Hematopoietic multipotent progenitor cell treated with erythropoietin and hydrocortisone succinate and interleukin-3 and kit ligand, for 17 days (in vitro differentiated cells): ENCODE results near the gene NKIRAS1.

ENCODE experiments used
- DNase-seq: peaks from one replicate; pipeline ENCODE4 v3.0.0-alpha.2; 2015; ENCODE audit warnings: low spot score

NKIRAS1 gene

DNA sequence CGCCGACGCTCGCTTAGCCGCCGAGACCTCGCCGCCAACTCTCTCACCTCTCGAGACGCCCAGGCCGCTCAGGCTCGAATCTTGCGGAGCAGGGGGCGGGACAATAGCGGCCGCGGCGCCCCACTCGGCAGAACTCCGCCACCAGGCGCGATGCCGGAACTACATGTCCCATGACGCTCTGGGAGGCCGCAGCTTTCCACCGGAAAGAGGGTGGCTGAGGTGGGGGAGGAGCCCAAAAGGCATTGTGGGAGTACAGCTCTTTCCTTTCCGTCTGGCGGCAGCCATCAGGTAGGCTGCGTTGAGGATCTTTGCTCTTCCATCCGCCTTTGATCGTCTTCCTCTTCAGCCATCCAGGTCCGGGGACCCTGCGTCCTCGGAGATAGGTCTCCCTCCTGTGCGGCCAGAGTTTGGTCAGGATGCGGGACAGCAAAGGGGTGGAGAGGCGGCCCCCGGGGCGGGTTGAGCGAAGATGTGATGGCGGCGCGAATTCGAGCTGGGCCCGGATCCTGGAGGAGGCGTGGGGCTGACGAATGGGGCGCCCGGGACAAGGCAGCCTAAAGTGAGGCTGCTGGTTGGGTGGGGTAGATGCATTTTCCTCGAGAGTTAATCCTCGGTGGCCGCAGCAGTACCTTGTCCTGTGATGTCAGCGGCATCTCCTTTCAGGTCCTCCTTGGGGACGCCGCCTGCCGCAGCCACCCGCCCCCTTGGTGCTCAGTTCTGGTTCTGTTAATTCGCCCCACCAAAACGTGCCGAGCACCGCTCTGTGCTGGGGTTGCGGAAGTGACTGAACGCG is at the start of gene NKIRAS1, which contains the start of gene RPL15:
NKIRAS1 (minus strand) TSS at position 105 of the 793 bp plus-strand sequence. CDS start 6,086 bp downstream, outside the sequence.
RPL15 (plus strand) TSS at position 247 of the 793 bp plus-strand sequence. CDS start 728 bp downstream, outside the sequence.
- DNase-seq, result peak; percentile 95

DNA sequence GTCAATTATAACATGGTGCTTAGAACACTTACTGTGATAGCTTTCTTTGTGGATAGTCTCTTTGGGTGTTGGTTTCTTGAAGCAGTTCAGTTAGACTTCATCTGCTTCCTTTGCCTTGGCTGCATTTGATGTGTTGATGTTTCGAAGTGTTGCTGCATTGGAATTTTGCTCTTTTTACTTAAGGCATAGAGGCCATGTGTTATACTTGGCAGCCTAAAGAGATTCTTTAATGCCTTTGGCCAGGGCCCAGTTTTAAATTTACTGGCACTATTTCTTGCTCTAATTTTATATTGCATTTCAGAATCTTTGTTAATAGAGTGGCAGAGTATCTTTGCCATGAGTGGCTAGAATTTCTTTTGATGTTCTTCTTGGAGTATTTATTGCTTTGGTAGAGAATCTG is 49.5 kb upstream of the NKIRAS1 start:
- DNase-seq, result no peak

DNA sequence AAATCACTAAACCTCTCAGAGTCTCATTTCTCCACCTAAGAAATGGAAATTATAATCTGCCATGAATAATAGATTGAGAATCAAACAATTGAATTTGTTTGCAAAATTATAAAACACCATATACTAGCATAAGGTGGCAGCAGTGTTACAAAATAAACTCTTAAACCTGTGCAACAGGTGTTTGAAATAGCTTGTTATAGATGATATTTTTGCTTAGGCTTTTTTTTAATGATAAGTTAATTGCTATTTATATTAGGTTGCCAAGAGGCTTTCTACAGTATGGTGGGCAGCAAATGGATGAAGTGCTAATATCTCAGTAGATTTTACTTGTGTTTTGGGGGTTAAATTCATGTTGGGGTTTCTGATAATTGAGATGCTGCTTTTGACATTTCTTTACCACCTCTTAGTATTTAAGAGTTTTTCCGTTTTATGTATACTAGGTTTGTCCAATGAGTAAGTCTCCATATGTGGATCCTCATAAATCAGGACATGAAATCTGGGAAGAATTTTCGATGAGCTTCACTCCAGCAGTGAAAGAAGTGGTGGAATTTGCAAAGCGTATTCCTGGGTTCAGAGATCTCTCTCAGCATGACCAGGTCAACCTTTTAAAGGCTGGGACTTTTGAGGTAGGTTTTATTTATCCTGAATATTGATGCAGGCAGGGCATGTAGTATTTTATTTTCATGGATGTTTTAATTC is 47.9 kb upstream of the NKIRAS1 start:
- no peak for DNase-seq

DNA sequence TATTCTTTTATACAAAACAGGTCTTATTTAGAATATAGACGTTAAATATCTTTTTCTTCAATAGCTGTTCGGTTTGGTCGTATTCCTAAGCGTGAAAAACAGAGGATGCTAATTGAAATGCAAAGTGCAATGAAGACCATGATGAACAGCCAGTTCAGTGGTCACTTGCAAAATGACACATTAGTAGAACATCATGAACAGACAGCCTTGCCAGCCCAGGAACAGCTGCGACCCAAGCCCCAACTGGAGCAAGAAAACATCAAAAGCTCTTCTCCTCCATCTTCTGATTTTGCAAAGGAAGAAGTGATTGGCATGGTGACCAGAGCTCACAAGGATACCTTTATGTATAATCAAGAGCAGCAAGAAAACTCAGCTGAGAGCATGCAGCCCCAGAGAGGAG is 45.1 kb upstream of the NKIRAS1 start:
- DNase-seq, result no peak

DNA sequence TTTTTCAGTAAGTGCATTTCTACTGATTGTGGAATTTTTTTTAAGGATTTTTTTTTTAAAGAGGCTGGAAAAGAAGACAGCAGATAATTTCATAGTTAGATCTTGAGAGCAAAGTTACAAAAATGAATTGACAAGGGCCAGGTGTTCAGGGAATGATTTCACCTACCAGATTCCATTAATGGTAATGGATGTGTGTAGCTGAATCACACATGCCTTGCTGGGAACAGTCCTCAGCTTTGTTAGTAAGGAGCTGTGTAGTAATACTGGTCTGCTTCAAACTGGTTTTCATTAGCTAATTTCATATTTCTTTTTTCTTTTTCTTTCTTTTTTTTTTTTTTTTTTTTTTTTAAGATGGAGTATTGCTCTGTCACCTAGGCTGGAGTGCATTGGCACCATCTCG is 44.3 kb upstream of the NKIRAS1 start:
- DNase-seq, result no peak

DNA sequence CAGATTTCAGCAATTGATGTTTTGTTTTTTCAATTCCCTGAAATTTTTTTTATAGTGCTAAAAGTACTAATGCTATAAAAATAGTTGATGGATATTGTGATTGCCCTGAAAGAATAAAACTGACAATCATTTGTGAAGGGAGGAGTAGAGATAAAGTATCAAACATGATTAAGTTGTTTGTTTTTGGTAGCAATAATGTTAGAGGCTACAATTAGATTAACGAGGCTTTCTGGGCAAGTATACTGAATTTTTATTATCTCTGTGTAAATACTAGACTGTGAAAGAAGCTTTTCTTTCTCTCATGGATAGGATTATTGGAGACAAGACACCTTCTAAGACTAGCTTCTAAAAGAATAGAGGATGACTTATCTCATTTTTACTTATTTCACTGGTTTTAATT is 43.9 kb upstream of the NKIRAS1 start:
- no peak for DNase-seq

DNA sequence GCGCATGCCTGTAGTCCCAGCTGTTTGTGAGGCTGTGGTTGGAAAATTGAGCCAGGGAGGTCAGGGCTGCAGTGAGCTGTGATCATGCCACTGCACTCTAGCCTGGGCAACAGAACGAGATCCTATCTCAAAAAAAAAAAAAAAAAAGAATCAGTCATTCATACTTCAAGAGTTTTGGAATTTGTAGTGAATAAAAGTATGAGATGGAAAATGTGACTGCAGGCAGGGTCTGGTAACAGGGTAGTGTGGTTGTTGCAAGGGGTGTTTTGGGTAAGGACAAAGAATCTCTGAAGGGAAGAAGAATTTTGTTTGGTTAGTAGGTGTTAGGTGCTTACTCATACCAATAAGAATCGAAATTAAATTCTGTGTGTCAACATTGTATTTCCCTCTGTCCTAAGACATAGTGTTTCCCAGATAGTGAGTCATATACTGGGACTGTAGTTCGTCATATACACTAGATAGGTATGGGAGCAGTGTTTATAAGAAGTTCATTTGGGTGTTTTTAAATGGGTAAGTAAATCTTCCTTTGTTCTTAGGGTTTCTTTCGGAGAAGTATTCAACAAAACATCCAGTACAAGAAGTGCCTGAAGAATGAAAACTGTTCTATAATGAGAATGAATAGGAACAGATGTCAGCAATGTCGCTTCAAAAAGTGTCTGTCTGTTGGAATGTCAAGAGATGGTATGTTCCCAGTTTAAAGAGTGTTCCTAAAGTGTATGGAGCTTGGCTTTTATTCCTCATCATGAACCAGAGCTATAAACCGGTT is 42.5 kb upstream of the NKIRAS1 start:
- no peak for DNase-seq

DNA sequence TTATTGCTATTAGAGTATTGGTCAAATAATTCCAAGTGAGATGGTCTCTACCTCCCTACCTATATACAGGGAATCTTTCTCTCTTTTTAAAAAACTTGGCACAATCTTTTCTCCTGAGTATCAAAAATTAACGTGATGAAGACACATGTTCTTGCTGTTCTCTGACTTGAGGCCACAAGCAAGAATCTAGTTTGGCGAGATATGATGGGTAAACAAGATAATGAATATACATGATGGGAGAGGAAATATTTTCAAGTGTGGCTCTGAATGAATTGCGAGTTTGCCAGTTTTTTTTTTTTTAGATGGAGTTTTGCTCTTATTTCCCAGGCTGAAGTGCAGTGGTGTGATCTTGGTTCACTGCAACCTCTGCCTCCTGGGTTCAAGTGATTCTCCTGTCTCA is 39.9 kb upstream of the NKIRAS1 start:
- no peak for DNase-seq

DNA sequence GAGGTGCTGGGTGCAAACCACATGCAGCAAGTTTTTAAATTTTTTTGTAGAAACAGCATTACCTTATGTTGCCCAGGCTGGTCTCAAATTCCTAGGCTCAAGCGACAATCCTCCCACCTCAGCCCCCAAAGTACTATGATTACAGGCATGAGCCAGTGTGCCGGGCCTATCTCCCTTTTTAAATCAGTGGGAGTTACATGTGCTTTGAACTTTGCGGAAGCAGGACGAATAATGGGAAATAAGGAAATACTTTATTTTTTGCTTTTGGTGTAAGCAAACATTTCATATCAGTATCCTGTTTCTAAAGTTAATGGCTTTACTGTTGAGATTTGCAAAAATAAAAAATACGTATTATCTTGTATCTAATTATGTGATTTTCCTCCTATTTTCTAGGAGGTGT is 37.4 kb upstream of the NKIRAS1 start:
- no peak for DNase-seq

DNA sequence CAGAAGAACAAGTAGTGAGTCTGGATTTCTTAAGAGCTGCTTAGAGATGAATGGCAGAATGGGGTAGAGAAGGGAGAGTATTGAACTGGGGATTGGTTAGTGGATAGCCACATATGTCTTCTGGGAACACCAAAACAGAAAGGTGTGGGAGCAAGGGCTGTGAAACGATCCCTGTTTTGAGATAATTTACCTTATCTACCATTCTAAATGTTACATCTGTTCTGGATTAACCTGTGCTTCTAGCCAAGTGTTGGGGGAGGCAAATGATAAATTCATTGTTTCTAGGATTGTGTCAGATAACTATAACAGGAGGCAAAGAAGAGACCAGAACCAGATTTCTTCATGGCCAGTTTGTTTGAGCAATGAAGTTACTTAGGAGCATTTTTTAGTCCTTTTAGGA is 36.7 kb upstream of the NKIRAS1 start:
- no peak for DNase-seq

DNA sequence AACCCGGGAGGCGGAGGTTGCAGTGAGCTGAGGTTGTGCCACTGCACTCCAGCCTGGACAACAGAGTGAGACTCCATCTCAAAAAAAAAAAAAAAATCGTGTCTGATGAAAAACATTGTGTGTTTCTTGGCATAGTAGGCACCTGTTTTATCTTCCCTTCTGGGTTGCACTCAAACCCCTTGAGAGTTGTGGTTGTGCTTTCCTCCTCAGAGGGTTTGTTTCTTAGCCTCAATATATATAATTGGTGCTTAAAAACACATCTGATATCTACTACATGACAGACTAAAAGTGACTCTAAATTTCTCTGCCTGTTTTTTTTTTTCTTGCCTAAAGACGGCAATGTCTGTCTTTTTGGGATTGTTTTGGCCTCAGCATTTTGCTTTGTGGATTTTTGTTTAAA is 35.9 kb upstream of the NKIRAS1 start:
- no peak for DNase-seq

DNA sequence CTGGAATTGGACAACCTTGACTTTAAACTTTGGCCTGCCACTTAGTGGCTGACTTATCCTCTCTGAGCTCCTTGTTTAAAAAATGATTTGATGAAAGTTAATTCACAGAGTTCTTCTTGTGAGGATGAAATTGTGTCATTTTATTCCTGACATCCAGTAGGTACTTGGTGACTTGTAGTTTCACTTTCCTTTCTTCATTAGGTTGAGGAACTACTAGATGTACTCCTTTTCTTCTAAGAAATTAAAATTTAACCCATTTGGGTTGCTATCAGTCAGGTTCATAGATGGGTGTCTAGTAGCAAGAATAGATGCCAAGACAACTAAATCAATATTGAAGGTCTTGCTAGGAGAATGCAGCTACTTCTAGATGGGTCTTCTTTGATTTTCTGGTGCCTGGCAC is 33.5 kb upstream of the NKIRAS1 start:
- DNase-seq, result no peak

DNA sequence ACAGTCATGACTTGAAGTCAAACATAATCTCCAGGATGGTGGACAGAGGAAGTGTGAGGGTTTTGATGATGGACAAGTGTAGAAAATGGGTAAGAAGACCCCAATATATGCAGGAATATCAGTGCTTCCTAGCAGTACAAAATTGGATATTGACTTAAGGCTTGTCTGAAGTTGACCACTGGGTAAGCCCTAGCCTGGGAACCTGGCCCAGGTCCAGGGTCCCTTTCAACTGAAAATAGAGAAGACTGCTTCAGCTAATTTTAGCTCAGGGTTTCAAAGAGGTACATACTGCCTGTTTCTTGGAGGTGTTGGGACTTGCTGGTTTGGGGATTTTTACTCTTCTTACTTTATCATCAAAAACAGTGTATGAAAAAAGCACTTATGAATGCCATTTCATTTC is 33.0 kb upstream of the NKIRAS1 start:
- DNase-seq, result no peak

DNA sequence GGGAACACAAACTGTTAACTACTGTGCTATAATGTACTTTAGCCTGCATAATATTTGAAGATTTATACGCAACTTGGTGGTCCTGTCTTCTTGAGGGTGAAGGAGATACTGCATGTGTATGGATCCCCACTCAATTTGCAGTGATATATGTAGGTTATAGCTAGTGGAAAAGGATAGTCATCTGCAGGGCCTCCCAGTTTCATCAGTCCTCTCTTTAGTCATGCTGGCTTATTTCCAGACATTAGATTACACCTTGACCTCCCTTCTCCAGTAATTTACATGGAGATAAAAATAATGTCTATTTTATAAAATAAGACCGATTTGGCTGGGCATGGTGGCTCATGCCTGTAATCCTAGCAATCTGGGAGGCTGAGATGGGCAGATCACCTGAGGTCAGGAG is 32.0 kb upstream of the NKIRAS1 start:
- peak; percentile 39 for DNase-seq

DNA sequence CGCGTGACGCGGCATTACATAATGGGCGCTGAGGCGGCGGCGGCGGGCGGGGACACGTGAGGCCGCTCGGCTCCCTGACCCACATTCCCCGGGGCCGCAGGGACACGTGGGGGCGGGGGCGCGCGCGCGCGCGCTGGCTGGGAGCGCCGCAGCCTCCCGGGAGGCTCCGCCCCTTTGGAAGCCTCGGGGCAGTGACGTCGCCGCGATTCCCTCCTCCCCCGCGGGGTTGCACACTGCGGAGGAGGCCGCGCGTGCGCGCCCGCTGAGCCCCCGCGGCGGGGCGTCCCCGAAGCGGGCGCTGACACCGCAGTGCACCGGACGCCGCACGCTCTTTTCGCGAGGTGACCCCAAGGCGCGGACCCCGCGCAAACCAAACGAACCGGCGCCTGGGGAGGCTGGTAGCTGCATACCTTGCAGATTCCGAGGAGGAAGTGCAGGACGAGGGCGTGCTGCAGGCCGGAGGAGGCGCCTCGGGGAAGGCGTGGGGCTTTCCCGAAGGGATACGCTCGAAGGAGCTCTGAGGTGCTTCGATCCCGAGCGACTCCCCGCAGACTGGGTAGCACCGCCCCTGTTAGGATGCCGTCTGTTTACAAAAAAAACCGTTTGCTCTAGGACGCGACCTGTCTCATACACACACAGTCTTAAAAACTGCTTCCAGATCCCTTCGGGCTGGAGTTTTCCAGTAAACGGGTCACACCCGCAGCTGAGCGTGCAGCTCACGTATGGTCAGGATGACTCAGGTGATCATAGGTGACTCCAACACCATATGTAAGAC is 29.3 kb upstream of the NKIRAS1 start:
- peak; percentile 96 for DNase-seq

DNA sequence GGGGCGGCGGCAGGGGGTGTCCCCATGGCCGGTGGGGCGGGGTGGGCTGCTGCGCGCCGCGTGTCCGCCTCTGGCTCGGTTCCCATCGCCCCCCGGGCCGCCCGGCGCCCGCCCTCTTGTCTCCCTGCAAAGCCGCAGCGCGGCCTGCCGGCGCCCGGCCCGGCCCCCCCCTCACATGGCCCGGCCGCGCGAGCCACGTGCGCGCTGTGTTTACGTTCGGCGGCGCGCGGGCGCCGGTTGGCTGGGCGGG is 28.8 kb upstream of the NKIRAS1 start:
- DNase-seq, result no peak

DNA sequence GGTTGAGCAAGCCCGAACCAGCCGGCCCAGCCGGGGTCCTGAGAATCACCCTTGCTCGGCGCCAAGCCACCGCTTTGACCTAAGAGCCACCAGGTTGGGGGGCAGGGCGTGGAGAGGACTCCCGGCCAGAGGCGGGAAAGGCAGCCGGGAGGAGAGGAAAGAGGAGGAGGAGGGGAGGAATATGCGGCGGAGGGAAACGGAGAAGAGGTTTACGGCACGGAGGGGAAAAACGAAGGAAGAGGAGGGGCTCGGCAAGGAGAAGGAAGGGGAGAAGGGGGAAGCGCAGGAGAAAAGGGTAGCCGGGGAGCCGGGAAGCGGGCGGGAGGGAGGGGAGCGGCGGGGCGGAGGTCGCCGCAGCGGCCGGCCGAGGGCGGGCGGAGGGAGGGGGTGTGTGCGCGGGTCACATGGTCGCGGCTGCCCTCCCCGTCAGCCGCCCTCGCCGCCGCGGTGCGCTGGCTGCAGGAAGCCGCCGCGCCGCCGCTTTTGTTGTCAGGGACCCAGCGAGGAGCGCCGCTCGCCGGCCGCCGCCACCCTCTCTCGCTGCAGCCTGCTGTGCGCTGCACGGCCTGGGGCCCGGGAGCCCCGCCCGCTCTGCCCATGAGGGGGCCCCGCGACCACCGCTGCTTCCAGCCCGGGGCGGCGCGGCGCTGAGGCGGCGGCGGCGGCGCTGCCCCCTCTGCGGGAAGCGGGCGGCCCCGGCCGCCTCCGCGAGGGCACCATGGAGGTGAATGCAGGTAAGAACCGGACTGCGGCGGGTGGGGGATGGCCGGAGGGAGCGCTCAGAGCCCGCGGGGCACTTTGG is 28.3 kb upstream of the NKIRAS1 start, which contains the start of gene NR1D2:
NR1D2 (plus strand) TSS at position 426 of the 802 bp plus-strand sequence; CDS start at position 719, 293 bp downstream.
- peak; percentile 79 for DNase-seq

DNA sequence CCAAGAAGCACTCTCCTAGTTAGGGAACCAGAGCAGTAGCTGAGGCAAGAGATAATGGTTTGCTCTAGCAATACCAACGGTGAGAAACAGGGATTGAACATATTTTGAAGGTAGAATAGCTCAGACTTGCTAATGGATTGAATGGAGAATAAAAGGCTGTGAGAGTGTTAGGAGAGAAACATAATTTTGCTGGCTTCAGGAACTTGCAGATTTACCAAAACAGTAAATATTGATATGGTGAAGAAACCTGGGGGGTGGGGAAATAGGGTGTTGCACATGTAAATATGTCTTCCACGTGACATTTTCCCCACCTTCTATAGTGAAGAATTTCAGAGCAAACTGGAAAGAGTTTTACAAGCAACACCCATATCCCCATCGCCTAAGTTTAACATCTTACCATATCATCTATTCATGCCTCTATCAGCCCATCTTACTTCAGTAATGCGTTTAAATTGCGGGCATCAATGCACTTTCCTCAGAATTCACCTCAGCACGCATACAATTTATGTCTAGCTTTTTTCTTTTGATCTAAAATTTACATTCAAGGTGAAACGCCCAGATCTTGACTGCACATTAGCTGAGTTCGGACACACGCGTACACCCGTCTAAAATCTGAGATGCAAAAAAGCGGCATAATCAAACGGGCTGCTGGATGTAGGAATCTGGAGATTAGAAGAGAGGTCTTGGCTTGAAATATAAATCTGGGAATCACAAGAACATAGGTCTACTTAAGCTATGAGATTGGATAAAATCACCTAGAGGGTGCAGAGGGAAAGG is 27.4 kb upstream of the NKIRAS1 start:
- DNase-seq, result no peak

DNA sequence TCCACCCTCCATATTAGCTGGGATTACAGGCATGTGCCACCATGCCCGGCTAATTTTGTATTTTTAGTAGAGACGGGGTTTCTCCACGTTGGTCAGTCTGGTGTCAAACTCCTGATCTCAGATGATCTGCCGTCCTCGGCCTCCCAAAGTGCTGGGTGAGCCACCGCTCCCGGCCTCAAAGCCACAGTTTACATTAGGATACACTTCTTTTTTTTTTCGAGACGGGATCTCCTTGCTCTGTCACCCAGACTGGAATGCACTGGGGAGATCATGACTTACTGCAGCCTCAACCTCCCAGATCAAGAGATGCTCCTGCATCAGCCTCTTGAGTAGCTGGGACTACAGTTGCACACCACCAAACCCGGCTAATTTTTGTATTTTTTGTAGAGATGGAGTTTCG is 25.8 kb upstream of the NKIRAS1 start:
- DNase-seq, result no peak

DNA sequence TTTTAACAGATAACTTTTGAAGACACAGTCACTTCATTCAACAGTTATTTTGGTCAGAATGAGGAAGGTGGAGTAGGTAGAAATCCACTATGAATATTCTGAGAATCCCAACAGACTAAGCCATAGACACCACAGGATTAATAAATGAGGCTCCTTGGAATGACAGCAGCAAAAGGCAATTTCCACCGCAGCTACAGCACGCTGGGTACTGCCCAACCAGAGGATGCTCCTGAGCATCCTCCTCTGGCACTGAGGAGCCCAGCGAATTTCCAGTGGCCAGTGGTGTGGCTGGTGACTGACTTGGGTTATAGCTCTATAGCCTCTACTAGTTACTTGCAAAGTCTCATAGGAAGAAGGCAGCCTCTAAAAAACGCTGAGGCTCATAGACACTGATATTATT is 24.6 kb upstream of the NKIRAS1 start:
- DNase-seq, result no peak
